RWPE1 (cell line): Measurements from ENCODE around the gene SRGAP3.

Experiments
- CTCF ChIA-PET: fragments of 350-600 bp; sonication (Branson Sonifier 250); formaldehyde crosslinking; extraction: SDS; loops from one replicate; lab custom pipeline; 2021; lab: Yijun Ruan, JAX
- POLR2A ChIA-PET: fragments of 400-600 bp; formaldehyde crosslinking; extraction: SDS; loops from one replicate; lab custom pipeline; 2020; ENCODE audit warnings: antibody characterized with exemption; ENCODE audit not compliant: low non-redundant PET; lab: Yijun Ruan, JAX
- DNase-seq: peaks from one replicate; pipeline ENCODE4 v3.0.0; 2012; ENCODE audit warnings: low spot score
- H3K27ac ChIP-seq: fragments of 450-650 bp; 2 replicates; pipeline ENCODE4 v1.5.1; 2017
- TF ChIP-seq, protein P1 (sequence below): fragments of 450-650 bp; conservative IDR thresholded peaks from 2 replicates; pipeline ENCODE4 v1.5.1; 2017; ENCODE audit warnings: low read depth, mild to moderate bottlenecking

Gene SRGAP3

DNA sequence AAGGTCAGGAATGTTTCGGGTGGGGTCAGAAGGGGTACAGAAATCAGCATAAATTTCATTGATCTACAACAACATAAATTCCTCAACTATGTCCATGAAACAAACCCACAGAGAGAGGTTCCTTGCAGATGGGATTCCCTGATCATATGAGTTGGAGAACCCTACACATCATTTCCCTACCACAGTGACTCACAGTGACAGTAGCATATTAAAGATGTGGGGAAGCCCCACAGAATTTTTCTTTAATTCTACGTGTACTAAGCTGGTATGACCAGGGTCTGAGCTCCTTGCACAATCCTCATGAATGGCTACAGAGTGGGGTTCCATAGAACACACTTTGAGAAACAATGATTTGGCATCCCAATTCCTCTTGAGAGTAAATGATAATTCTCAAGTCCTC lies 169.3 kb downstream of the SRGAP3 start:
- ChIA-PET POLR2A (no interaction called here), CTCF (interaction anchor here (0.5 to 0.7 kb wide), 3 partner anchors 9 to 138 kb away, joined by 3 read pairs; no protein-coding TSS in a partner anchor)
- H3K27ac ChIP-seq = peak overlapping the region; percentile 67
- peak; percentile 48 for DNase-seq
- TF ChIP-seq, protein P1, sequence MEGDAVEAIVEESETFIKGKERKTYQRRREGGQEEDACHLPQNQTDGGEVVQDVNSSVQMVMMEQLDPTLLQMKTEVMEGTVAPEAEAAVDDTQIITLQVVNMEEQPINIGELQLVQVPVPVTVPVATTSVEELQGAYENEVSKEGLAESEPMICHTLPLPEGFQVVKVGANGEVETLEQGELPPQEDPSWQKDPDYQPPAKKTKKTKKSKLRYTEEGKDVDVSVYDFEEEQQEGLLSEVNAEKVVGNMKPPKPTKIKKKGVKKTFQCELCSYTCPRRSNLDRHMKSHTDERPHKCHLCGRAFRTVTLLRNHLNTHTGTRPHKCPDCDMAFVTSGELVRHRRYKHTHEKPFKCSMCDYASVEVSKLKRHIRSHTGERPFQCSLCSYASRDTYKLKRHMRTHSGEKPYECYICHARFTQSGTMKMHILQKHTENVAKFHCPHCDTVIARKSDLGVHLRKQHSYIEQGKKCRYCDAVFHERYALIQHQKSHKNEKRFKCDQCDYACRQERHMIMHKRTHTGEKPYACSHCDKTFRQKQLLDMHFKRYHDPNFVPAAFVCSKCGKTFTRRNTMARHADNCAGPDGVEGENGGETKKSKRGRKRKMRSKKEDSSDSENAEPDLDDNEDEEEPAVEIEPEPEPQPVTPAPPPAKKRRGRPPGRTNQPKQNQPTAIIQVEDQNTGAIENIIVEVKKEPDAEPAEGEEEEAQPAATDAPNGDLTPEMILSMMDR = no peak

DNA sequence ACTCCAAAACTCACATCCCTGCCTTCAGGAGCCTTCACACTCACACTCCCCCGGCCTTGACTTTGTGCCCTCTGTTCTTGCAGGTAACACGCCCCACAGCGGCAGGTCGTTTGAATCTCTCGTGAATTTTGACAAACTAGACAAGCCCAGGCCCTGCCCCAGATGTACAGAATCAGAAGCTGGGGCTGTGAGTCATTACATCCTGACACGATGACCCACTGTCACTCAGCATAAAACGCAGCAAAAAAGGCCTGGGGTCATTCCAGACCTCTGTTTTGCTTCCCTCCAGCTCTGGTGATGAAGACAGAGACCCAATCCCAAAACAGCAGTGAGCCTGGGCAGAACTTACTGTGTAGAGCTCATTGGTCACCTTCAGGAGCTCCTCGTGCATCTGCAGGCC lies 169.8 kb downstream of the SRGAP3 start:
- peak overlapping the region; percentile 67 for H3K27ac ChIP-seq
- ChIA-PET CTCF (interaction anchor here (0.5 to 0.7 kb wide), 3 partner anchors 9 to 138 kb away, joined by 3 read pairs; no protein-coding TSS in a partner anchor), POLR2A (no interaction called here)
- DNase-seq = peak; percentile 53
- TF ChIP-seq, protein P1 = no peak

DNA sequence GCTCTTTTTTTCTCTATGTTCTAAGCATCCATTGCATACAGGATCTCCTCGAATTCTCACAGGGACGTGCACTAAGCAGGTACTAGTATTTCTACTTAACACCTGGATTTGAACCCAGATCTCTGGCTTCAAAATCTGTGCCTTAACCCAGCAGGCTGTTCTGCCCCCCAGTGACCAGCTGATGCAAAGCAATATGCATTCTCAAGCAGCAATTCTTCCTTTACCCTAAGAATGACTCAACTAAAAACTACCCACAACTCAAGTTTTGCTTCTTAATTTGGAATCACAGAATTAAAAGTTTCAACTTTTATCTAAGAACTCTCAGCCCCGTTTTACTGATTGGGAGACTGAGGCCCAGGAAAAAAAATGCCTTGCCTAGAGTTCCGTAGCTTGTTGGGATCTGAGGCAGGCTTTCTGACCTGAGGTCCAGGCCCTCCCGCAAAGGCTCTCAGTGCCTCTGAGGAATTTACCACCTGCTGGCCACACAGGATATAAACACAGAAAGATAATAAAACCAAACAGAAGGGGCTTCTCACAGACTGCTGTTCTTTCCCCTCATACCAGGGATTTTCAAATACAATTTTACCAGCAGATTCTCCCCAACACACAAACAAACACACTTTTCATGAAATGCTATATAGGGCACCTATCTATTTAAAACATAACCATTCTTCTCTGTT lies 170.7 kb downstream of the SRGAP3 start:
- no peak overlapping the region for H3K27ac ChIP-seq
- TF ChIP-seq, protein P1 = no peak
- ChIA-PET CTCF (no interaction called here), POLR2A (no interaction called here)
- no peak for DNase-seq

DNA sequence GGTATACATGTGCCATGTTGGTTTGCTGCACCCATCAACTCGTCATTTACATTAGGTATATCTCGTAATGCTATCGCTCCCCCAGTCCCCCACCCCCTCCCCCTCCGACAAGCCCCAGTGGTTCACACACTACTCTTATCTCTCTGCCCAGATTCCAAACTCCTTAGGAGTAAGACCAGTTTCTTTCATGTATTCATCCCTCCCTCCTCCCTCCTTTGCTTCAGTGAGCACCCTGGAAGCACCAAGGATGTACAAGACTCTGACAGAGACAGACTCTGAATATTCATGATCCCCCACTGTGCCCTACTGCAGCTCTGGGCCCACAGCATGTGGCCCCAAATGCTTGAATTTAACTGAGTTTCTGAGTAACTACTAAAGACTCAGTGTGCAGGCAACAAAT lies 172.4 kb downstream of the SRGAP3 start:
- no peak for DNase-seq
- ChIA-PET POLR2A (no interaction called here), CTCF (interaction anchor here (0.6 kb wide), 1 partner anchor 13 kb away, joined by 4 read pairs; no protein-coding TSS in a partner anchor)
- H3K27ac ChIP-seq = no peak overlapping the region
- TF ChIP-seq, protein P1 = no peak

DNA sequence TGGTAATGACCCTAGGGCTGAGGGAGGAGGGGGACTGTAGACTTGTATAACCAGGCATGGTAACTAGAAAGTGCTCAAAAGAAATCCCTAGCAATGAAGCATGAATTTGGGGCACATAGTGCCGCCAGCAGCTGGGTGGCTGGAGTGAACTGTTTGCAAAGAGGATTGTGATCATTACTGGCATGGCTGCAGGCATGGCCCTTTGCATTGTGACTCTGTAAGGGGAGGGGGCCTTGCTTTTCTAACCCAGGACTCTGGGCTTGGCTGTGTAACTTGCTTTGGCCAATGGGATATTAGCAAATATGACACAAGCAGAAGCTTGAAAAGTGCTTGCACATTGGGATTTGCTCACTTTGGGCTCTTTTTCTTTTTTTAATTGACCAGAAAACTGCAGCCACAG lies 173.7 kb downstream of the SRGAP3 start:
- TF ChIP-seq, protein P1 = no peak
- ChIA-PET POLR2A (no interaction called here), CTCF (interaction anchor here (0.6 kb wide), 1 partner anchor 31 kb away, joined by 3 read pairs; no protein-coding TSS in a partner anchor)
- DNase-seq = no peak
- H3K27ac ChIP-seq = no peak overlapping the region

DNA sequence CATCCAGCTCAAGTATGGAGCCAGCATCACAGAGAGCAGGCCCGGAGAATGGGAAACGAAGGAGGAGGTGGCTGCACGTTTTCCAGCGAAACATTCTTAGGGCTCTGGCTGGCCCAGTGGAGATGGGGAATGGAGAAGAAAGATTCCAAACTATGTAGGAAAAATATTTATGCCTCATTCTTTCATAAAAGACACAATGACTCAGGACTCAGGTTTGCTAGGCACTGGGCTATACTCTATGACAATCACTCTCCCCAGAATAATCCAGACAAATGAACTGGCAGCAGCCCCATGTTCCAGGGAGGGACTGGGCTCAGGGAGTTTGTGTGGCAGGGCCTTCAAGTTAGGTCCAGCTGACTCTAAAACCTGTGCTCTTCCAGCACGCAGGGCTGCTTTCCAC lies 175.4 kb downstream of the SRGAP3 start:
- POLR2A ChIA-PET = no interaction called here

More for the DNA sequence above, 175.4 kb downstream of the SRGAP3 start:
- CTCF ChIA-PET = no interaction called here
- H3K27ac ChIP-seq = peak overlapping the region; percentile 30
- DNase-seq = no peak
- TF ChIP-seq, protein P1 = no peak
